Adrenal gland (tissue), 5 donors: Measurements from ENCODE around the gene TGM4.

Experiments
- CTCF ChIP-seq, 6 experiments: fragments of 450-650 bp in 4 of 6; fragments of 200-600 bp in 2 of 6; sonication (generic) in 1 of 6; IDR thresholded peaks; 1 replicate in 5 of 6; 2 replicates in 1 of 6; pipeline versions ENCODE4 v1.5.1 to v1.8.0; 2016 to 2021; ENCODE audit warnings: antibody characterized with exemption in 6 of 6, mild to moderate bottlenecking in 2 of 6, moderate library complexity in 1 of 6
- POLR2A ChIP-seq, 2 donors: fragments of 450-650 bp; IDR thresholded peaks; one replicate each; pipeline ENCODE4 v1.6.1; 2017; ENCODE audit warnings: antibody characterized with exemption in 2 of 2, mild to moderate bottlenecking in 2 of 2, moderate library complexity in 1 of 2
- donor health status: DM: no; HTN: no; CAD: no.

- no peak for TF ChIP-seq CTCF (IDR thresholded peaks at IDR 0.05)
- TF ChIP-seq POLR2A (IDR thresholded peaks at IDR 0.05) = no peak
Observed at GRCh38 chr3:44883213-44883955, 9.0 kb downstream of the TGM4 start.
